Measurements from ENCODE around the gene HOXB9.

Gene HOXB9

GRCh38 chr17:48609759-48610281, 16.3 kb downstream of the HOXB9 start:
- DNase-seq: no peak

DNA sequence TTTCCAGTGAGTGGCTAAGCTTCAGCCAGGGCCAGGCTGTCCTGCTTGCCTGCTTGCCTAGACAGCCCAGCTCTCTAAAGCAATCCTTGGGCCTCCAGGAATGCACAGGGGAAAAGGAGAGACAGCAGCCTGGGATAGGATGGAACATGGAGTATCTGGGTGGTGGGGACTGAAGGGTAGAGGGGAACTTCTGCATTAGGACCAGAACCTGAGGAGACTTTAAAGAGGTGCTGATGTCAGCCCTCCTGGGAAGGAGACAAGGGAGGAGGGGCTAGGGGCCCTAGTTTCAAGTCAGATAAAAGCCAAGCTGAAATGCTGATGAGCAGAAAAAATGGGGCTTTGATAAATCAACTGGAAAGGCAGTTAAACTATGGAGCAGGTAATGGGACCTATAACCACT, 17.1 kb downstream of the HOXB9 start:
- DNase-seq: no peak

- no peak for DNase-seq
Observed at GRCh38 chr17:48608494-48608834, 17.7 kb downstream of the HOXB9 start.

- no peak for DNase-seq
Observed at GRCh38 chr17:48606892-48607614, 19.1 kb downstream of the HOXB9 start.

DNA sequence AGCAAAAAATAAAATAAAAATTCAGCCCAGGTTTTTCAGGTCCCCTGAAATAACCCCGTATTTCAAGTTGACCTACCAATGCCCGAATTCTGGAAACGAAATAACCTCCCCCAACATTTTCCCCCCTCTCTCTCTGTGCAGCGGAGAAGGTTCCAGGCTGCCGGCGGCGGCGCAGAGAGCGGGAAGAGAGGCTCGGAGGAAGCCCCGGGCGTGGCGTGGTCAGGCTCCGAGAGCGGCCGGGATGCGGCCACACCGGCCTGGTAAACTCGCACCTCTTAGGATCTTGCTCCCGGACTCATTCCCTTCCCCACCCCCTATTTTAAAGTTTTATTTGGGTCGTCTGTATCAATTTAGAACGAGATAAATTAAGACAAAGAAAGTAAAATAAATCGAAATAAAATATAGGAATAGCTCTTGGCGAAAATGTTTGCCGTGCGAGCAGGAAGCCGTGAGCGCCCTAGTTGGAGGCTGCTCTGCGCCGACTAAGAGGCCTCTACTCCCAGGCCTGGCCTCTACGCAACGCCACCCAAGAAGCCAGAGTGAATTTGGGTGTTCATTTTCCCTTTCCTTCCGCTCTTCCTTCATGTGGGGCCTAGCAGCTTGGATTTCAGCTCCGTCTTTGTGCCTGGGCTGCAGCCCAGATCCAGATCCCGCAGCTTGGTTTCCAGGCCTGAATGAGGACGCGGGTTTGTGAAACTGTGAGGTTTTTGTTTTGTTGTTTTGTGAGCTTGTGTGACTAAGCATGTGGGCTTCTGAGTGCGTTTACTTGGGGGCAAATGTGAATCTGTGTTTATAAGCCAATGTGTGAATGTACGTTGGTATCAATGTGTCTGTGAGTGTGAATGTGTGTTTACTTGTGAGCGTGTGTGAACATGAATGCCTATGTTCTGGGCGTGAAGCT, 19.9 kb downstream of the HOXB9 start:
- DNase-seq: no peak

GRCh38 chr17:48605409-48605919, 20.7 kb downstream of the HOXB9 start:
- DNase-seq: no peak

DNA sequence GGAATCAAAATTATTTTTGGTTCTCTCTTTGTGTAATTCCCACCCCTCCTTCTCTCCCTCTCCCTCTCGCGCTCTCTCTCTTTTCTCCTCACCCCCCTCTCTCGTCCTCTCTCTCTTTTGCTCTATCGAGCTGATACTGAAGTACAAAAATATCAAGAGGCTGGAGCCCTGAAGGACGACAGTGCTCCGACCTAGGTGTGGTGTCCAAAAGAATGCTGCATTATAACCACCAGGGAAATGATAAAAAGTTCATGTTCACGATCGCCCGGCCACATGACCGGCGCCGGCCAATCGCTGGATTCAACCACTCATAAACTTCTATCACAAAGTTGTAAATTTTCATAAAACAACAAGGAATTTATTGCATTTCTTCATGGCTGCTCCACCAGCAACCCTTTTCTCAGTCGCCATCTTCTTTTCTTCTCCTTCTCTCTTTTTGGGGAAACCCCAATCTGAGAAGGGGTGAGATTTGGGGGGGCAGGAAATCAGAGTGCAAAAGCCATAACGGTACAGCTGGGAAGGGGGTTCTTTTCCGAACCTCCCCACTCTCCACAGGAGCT, 21.3 kb downstream of the HOXB9 start, which contains the start of gene HOXB6:
TSS of gene HOXB6 (minus strand) at position 217 of the 560 bp plus-strand sequence. CDS start 6,836 bp downstream, outside the sequence.
- no peak for DNase-seq

GRCh38 chr17:48603959-48604769, 22.0 kb downstream of the HOXB9 start:
- DNase-seq: no peak

DNA sequence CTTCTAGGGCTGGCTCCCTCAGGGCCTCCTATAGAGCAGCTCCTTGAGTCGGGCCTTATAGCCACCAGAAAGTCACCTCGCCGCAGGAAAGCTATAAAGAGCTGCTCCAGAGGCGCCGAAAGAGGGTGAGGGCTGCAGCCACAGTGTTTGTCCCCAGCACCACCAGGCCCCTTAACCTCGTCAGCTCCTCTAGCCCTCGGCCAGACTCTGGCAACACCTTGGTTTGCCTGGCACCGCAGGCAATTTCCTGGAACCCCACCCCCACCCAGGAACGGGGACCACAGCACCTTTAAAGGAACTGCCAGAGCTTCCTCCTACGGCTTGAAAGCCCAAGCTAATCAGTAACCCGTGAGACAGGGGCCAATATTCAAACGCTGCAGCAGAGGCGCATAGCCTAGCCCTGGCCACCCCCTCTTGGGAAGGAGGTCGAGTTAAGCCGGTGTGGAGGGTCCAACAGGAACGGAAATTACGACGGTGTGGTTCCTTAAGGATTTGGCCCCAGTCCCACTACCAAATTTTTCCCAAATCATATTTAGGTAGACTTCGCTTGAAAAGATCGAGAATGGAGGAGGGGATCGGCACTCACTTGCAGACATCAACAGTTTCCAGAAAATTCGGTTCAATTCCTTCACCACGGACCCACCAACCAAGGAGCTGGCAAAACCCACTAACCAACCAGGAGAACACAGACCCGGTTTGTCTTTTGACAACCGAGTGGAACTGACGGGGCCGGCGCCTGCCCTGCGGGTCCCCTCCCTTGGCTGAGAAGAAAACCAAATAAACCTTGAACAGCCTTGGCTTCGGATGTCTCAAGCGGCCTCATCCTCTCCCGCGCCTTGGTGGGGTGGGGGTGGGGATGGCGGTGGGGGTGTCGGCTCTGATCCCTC, 24.4 kb downstream of the HOXB9 start:
- no peak for DNase-seq

DNA sequence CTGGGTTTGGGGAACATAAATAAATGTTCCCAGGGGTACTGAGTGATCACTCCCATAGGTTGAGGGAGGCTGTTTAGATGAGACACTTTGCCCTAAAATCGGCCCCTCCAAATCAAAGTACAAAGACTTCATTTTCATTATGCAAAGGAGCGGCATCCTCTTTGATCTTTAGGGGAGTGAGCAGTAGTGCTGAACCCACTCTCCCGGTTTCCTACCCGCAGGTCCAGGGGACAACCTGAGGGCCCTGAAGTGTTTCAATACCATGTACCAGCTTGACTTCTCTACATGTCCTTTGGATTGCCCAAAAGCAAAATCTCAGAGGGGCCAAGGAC, 25.0 kb downstream of the HOXB9 start:
- DNase-seq: no peak

GRCh38 chr17:48600244-48601098, 25.7 kb downstream of the HOXB9 start:
- DNase-seq: no peak

GRCh38 chr17:48599354-48599753, 26.8 kb downstream of the HOXB9 start:
- no peak for DNase-seq

GRCh38 chr17:48598736-48599135, 27.4 kb downstream of the HOXB9 start:
- no peak for DNase-seq

DNA sequence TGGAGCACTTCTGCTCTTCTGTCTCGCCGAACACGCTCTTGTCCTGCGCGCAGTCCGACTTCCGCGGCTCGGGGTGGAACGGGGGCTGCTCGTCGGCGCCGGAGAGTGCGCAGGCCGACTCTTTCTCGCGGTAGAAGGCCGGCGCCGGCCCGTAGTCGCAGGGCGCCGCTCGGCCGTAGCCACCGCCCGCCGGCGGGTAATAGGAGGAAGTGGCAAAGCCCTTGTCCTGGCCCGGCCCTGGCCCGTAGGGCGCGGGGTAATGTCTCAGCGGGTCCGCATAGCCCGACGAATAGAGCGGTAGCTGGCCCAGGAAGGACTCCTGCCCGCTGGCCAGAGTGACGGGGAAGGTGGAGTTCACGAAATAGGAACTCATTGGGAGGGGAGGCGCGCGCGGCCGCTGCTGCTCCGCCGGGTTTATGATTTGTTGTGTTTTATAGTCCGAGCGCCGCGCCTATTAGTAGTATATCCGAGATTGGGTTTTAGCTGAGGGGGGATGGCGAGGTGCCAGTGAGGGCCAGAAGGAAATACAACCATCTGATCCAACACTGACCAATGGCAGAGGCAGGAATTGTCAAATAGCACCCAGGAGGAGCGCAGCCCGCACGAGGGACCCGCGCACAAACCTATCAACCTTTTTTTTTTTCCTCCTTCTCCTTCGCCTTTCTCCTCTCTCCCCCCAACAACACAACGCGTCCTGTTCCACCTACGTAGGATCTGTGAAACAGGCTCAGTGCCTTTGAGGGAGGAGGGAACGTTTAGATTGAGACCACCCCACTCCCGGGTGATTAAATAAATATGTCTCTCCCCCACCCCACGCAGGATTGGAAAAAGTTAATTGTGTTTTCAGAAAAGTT, 28.2 kb downstream of the HOXB9 start:
- no peak for DNase-seq

GRCh38 chr17:48597528-48597777, 28.7 kb downstream of the HOXB9 start:
- no peak for DNase-seq

DNA sequence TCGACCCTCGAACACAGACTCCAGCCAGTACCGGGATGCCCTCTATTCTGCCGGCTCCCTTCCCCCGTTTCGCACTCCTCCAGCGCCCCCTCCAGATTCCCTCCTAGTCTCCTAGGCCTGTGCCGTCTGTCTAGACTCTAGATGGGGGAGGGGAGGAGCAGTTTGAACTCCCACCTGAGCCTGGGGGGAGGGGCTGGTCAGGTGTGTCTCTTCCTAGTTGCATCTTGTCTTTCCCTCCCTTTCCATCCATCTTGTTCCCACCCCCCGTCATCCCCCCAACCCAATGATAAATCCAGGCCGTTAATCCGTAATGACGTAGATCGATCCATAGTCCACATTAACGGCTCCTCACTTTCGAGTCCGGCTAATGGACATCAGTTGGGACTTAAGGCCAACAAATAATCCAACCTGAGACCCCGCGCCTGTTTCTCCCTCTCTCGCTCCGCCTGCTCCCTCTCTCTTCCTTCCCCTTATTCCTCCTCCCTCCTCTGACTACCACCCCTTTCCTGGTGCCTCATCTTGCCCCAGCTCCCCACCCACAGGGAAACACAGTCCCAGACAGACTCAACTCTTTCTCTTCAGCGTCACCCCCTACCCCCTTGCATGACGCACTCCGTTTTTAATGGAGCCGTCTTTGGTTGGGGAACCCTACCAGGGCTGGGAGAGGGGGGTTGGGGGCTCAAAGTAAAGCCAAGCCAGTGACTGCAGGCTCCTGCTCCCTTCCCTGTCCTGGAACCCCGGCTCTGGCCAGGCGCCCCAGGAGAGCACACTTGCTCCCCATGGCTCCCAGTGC, 29.2 kb downstream of the HOXB9 start:
- DNase-seq: no peak

DNA sequence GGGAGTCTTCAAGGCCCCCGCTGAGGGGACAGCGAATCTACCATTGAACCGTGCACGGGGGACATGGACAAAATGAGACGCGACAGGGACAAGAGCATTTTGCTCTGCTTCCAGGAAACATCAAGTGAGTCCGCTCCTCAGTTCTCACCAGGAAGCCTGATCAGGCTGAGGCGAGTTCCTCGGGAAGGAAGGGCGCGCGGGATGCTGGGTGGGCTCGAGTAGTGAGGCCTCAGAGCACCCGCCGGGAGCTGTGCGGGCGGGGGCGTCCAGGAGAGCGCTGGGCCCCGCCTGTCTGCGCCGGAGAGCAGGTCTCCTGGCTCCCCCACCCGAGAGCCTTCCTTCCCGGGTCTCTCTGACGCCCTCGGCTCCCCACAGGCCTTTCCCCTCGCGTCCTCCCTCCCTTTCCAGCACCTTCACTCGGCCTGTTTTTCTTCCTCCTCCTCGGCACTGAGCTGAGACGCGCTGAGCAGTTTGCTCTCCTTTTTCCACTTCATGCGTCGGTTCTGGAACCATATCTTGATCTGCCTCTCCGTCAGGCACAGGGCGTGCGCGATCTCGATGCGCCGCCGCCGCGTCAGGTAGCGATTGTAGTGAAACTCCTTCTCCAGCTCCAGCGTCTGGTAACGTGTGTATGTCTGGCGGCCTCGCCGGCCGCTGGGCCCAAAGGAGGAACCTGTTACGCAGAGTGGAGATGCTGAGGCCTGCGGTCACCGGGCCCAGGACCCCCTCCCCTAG, 30.0 kb downstream of the HOXB9 start:
- no peak for DNase-seq

DNA sequence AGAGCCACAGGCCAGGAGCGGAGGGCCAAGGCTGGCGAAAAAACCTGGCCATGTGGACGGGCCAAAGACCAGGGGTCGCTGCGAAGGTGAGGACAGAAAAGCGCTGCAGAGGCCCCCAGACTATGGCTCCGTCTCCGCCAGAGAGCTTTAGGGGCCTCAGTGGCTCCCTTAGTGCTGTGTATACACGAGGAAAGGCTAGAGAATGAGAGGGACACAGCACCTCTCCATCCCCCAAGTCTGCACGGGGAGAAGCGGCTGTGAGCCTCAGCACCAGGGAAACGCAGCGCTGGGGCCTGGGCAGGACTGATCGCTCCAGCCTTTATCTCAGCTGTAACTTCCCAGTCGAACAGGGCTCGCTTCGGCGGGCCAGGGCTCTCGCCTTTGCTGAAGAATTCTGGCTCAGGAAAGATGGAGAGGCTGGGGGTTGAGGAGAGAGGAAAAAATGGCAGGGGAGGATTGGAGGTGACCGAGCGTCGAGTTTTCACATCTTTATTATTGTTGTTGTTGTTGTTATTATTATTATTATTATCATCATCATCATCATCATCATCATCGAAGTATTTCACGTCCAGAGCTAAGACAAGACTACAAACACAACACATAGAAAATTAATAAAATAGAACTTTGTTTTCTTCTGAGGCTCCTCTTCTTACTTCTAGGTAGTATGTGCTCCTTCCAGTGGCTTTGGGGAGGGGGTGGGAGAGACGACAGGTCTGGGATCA, 30.7 kb downstream of the HOXB9 start:
- DNase-seq: no peak
